GM20431 (cell line): ENCODE measurements around the gene ZNF296.

Experiments used
- in situ Hi-C: fragments of 300-500 bp; cut with MseI, MboI; formaldehyde crosslinking; loops from one replicate; pipeline ENCODE4 v1.15.0; 2020; ENCODE audit warnings: low sequenced_read_pairs; ENCODE audit not compliant: unreplicated experiment

The ZNF296 gene

GRCh38 chr19:45063851-45064801, 12.2 kb downstream of the ZNF296 start:
- in situ Hi-C loops = no loop called here

GRCh38 chr19:45061965-45062364, 14.3 kb downstream of the ZNF296 start:
- in situ Hi-C loops = no loop called here

GRCh38 chr19:45059258-45059965, 16.9 kb downstream of the ZNF296 start:
- in situ Hi-C loops = no loop called here

GRCh38 chr19:45058622-45059159, 17.6 kb downstream of the ZNF296 start:
- in situ Hi-C loops = no loop called here

DNA sequence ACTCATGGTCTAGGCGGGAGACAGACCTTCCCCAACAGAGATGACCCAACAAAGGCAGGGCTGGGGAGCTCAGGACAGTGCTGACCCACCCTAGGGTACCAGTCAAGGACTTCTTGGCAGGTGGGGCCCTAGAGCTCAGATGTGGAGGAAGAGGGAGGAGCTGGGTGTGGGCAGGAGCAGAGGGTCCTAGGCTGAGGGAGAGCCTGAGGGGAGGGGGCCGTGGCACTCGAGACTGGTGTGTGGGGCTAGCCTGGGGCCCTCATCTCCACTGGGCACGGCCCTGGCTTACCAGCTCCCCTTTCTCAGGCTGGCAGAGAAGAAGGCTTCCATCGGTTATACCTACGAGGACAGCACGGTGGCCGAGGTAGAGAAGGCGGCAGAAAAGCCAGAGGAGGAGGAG, 18.8 kb downstream of the ZNF296 start:
- in situ Hi-C loops = no loop called here

DNA sequence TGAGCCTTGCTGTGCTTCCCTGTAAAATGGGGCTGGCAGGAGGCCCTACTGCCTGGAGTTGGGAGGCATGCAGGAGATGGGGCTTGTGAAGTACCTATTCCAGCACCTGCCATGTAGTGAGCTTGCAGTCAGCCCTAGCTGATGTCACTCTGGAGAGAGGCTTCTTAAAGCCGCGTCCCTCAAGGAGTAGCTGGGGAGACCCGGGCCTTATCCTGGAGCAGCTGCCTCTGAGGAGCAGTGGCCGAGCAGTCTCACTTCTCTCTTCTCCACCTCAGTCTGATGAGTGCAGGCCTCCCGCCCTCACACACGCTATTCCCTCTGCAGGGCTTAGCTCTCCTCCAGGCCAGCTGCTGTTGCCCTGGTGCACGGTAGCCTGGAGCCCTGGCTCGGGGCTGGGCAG, 19.4 kb downstream of the ZNF296 start:
- in situ Hi-C loops = no loop called here

- in situ Hi-C loops = no loop called here
These were observed 24.2 kb downstream of the ZNF296 start for GRCh38 chr19:45051929-45052579.

- in situ Hi-C loops = no loop called here
These were observed 26.2 kb downstream of the ZNF296 start for GRCh38 chr19:45050036-45050435.

- in situ Hi-C loops = no loop called here
These were observed 27.1 kb downstream of the ZNF296 start for GRCh38 chr19:45049073-45049736.

DNA sequence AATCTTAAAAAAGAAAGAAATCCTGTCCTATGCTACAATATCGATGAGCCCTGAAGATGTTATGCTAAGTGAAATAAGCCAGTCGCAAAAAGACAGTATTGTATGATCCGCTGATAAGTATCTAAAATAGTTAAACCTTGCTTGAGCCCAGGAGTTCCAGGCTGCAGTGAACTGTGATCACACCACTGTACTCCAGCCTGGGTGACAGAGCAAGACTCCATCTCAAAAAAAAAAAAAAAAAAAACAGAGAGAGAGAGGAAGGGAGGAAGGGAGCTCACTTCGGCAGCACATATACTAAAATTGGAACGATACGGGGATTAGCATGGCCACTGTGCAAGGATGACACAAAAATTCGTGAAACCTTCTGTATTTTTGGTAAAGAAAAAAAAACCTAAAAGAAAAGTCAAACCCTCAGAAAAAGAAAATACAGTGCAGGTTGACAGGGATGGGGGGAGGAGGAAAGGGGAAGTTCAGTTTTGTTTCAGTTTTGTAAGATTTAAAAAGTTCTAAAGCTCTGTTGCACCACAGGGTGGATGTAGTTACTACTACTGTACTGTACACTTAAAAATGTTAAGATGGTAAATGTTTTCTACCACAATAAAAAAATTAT, 29.0 kb downstream of the ZNF296 start:
- in situ Hi-C loops = no loop called here

DNA sequence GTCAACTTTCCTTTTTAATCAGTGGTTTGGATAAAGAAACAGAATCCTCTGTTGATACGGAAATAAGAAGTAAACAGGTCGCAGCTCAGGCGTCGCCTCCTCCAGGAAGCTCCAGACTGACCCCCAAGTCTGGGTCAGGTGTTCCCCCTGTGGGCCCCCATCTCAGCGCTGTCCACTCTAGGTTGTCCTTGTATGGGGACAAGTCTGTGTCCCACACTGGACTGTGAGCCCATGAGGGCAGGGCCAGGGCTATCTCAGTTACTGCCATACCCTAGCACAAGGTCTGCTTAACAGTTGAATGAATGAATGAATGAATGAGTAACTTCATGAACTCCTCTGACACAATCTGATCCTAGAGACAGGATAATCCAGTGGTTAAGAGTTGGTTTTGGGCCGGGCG, 29.9 kb downstream of the ZNF296 start:
- in situ Hi-C loops = no loop called here

DNA sequence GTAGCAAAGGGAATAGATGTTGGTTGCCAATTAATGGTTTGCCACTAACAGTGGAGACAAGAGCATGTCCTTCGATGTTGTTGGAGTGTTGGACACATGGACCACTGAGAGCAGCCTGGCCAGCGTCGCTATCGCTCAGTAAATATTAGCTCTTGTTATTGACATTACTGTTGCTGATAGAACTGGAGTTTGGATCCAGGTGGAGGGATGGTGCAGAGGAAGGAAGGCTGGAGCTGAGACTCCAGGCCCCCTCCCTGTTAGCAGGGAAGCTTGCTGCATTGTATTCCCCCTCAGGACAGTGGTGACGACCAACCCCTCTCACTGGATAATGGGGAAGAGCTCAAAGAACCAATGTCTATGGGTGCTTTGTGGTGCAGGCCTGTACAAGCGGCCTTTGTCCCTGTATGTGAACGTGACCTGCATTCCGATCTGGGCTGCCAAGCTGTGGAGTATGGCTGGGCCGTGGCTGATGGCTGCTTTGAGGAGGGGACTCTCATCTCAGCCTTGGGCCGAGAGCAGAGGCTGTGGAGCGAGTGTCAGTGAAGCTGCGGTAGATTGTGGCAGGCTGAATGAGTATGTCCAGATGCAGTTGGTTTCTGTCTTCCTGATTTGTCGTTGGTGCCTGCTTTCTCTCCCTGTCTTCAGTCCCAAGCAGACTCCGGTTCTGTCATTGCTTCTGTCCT, 30.5 kb downstream of the ZNF296 start:
- in situ Hi-C loops = no loop called here

- in situ Hi-C loops = no loop called here
These were observed 35.2 kb downstream of the ZNF296 start for GRCh38 chr19:45041125-45041524.

- in situ Hi-C loops = no loop called here
These were observed 36.1 kb downstream of the ZNF296 start for GRCh38 chr19:45040059-45040771.

GRCh38 chr19:45038931-45039893, 37.1 kb downstream of the ZNF296 start, which contains the start of gene CLASRP:
Gene CLASRP, plus strand, starts transcription at chr19:45039045. Its CDS starts 1,168 bp downstream, at chr19:45040213.
- in situ Hi-C loops = no loop called here

- in situ Hi-C loops = no loop called here
These were observed 38.7 kb downstream of the ZNF296 start for GRCh38 chr19:45037393-45038169.
